Activated naive CD4-positive, alpha-beta T cell treated with anti-CD3 and anti-CD28 coated beads, Interleukin-2, amount 50 U/mL, for 72 hours (primary cell): ENCODE measurements around the gene MLLT3. TPM values are rescaled to one million over a fixed set of nuclear protein-coding genes. Genes with fewer than 3 reads are reported as not detected.

Source experiments
- ATAC-seq, 2 donors: fragments of 150-1000 bp; cut with Tn5 transposase; 2 replicates each; pipeline ENCODE4 v1.10.0; 2021; ENCODE audit warnings: mild to moderate bottlenecking in 2 of 2, moderate library complexity in 2 of 2
- DNase-seq, 2 donors: peaks; one replicate each; pipeline ENCODE4 v3.0.0; 2021 to 2022; ENCODE audit warnings: low spot score in 2 of 2
- H3K27ac Mint-ChIP-seq, 2 donors: one replicate each; pipeline ENCODE4 v1.8.0; 2022; ENCODE audit warnings: mild to moderate bottlenecking in 2 of 2, mixed read lengths in 2 of 2
- H3K36me3 Mint-ChIP-seq, 2 donors: one replicate each; pipeline ENCODE4 v1.8.0; 2022; ENCODE audit warnings: mixed read lengths in 2 of 2
- H3K9me3 Mint-ChIP-seq, 2 donors: one replicate each; pipeline ENCODE4 v1.8.0; 2022; ENCODE audit warnings: mixed read lengths in 2 of 2
- total RNA-seq, 2 donors: library from RNA; stranded (reverse); gene quantifications; one replicate each; pipeline ENCODE4 v1.2.3, GENCODE V29; 2022

MLLT3 gene
- total RNA-seq, 2 donors from 2014 or later = 43.6 to 54.6 TPM

DNA sequence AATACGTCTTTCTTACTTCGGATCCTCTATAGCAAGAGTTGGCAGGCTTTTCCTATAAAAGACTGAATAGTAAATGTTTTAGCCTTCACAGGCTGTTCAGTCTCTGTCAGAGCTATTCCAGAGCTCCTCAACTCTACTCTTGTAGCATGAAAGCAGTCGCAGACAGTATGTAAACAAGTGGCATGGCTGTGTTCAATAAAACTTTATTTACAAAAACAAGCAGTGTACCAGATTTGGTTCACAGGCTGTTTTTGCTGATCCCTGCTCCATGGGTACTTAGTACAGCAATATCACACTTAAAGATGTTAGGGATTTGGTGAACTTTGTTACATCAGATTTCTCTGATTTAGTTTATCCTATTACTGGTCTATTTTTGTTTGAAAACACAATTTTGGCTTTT, 235.2 kb downstream of the MLLT3 start:
- no peak overlapping the region for H3K27ac Mint-ChIP-seq
- H3K9me3 Mint-ChIP-seq = no peaks in the 10 kb centered on the region
- peaks cover 0 to 8% of the 10 kb centered on the region in 2 donors for H3K36me3 Mint-ChIP-seq
- DNase-seq (no peak), ATAC-seq (no peak)

DNA sequence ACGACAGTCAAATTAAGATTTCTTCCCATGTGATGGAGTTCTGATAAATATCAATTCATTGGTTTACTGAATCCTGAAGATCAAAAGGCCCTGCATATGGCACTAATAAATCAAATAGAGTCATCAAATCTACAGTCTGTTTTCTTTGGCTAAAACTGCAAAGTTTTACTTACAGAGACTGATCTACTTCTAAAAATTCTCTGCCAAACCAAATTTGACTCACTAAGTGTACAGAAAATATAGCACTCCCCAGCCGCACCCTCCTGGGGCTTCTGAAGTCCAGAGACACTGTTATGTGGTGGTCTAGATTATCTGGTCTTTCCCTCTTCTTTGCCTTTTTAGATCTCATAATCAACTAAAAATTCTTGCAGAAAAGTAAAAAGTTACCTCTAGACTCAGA, 237.7 kb downstream of the MLLT3 start:
- ATAC-seq (no peak), DNase-seq (no peak)
- Mint-ChIP-seq H3K9me3 (no peaks in the 10 kb centered on the region), H3K27ac (no peak overlapping the region), H3K36me3 (peaks cover 0 to 14% of the 10 kb centered on the region in 2 donors)

DNA sequence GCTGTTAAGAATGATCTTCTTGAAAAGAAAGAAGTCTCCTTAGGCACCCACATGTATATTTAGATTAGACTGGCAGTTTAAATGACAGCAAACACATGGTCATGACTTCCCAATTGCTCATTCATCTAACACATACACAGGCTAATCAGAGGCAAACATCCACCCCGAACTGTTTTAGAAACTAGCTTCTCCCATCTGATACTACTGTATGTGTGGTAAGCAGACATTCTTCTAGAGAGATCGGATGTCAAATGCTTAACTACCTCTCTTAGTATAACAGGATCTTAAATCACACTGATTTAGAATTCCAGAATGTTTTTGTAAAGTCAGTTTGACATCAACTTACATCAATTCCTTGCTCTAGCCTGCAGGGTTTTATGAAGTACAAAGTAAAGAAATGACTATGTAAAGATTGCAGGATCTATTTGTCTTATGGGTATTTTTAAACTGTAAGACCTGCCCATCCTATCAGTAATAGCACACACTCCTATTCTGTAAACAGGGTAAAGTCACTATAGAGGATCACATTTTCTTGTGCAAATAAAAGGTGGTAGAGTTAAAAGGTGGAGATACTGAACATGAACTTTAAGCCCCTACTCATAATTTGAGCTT, 239.7 kb downstream of the MLLT3 start:
- Mint-ChIP-seq H3K27ac (no peak overlapping the region), H3K9me3 (no peaks in the 10 kb centered on the region)

DNA sequence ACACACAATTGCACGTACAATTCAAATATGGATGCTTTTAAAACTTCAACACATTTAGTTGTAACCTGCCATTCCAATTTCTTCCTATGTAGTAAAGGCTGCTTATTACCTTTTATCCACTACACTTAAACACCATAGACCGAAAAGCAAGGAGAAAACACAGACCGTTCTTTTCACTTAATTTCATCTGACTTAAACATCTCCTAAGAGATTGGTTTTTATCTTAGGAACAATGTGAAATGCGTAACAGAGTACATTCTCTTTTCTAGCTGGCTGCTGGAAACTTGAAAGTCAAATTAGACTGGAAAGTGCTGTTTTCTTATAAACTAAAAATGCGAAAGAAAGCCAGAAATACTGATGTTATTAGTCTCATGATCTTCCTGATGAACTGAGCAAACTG, 241.8 kb downstream of the MLLT3 start:
- ATAC-seq = no peak
- Mint-ChIP-seq H3K36me3 (peaks cover 0 to 21% of the 10 kb centered on the region in 2 donors), H3K9me3 (no peaks in the 10 kb centered on the region), H3K27ac (no peak overlapping the region)
- DNase-seq = no peak

More for the DNA sequence above, 239.7 kb downstream of the MLLT3 start:
- DNase-seq (no peak), ATAC-seq (peak; percentile 20 to 40)
- H3K36me3 Mint-ChIP-seq = peaks cover 0 to 6% of the 10 kb centered on the region in 2 donors

DNA sequence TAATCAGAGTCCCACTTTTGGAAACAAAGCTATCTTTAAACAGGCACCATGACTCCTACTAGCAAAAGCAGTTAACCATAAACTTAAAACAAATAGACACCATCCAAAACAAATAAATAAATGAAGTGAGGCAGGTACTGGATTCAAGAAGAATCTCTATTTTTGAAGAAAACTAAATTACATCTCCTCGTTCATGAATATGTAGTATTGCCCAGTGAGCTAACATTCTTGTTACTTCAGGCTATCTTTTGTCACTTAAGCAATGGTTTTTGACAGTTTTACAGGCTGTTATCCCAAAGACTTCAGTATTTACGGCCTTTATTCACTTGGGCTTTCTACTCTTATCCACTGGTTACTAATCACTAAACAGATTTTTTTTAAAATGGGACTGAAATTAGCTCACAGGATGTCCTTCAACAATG, 242.5 kb downstream of the MLLT3 start:
- peaks cover 0 to 21% of the 10 kb centered on the region in 2 donors for H3K36me3 Mint-ChIP-seq
- no peak overlapping the region for H3K27ac Mint-ChIP-seq

DNA sequence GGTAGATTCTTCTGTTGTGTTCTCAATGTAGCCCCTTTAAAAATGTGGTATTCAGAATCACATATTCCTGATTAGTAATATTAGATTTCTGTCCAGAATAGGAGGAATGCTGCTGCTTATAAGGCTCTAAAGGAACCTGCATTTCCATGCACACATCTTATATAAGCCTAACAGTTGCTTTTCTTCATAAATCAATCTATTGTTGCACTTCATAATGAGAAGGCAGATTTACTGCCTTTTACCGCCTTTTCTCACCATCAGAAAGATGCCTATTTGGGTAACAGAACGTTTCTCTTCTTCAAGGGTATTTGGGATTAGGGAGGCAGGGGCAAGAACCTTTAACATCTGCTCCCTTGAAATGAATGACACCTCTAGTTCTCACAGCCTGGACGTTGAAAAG, 243.4 kb downstream of the MLLT3 start:
- DNase-seq (no peak), ATAC-seq (no peak)
- no peak overlapping the region for H3K27ac Mint-ChIP-seq
- H3K9me3 Mint-ChIP-seq = no peaks in the 10 kb centered on the region
- peaks cover 0 to 21% of the 10 kb centered on the region in 2 donors for H3K36me3 Mint-ChIP-seq

More for the DNA sequence above, 242.5 kb downstream of the MLLT3 start:
- ATAC-seq (no peak), DNase-seq (no peak)
- no peaks in the 10 kb centered on the region for H3K9me3 Mint-ChIP-seq

DNA sequence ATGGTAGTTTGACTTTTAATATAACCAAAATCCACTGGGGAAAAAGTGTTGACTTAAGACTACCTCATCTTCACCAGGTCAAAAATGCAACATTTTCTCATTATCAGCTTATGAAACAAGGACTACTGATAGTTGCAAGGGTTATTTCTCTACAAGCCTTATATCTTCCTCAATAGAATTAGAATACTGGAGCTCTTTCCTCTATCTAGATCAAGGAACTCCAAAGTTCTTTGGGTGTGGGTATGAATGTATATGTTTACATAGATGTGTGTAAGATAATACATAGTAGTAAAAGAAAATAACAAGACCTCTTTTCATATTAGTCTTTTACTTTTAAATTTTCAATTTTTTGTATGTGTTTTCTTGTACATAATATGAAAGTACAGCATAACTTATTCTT, 244.5 kb downstream of the MLLT3 start:
- H3K36me3 Mint-ChIP-seq = peaks cover 0 to 21% of the 10 kb centered on the region in 2 donors
- H3K9me3 Mint-ChIP-seq = no peaks in the 10 kb centered on the region
- ATAC-seq (no peak), DNase-seq (no peak)
- H3K27ac Mint-ChIP-seq = no peak overlapping the region

DNA sequence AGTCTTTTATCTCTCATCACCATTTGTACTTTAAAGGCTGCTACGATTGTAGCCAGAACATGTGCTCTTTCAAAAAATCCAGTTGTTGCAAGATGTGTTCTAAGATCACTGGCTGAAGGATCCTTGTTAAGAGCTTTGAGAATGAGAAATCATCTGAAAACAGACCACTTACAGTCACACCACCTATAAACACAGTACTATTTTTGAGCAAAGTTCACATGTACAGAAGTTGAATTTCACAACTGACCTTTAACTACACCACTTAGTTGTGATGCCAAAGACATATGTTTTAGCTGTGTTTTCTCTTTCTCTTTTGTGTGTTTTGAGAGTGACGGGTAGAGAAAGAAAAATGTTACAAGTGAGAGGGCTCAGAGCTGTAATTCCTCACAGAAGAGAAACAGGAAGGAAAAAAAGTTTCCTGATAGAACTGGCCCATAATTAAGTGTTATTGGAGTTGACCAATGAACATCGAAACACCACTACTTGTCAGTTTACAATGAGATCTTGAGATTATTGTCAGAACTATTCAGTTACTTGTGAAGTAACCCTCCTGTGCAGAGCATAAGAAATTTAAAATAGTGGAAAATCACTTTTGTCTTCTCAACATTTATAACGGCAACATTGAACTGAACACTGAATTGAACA, 245.4 kb downstream of the MLLT3 start:
- DNase-seq (no peak), ATAC-seq (no peak)
- H3K27ac Mint-ChIP-seq = peak overlapping the region; percentile 29 to 80
- no peaks in the 10 kb centered on the region for H3K9me3 Mint-ChIP-seq
- H3K36me3 Mint-ChIP-seq = peaks cover 0 to 23% of the 10 kb centered on the region in 2 donors

DNA sequence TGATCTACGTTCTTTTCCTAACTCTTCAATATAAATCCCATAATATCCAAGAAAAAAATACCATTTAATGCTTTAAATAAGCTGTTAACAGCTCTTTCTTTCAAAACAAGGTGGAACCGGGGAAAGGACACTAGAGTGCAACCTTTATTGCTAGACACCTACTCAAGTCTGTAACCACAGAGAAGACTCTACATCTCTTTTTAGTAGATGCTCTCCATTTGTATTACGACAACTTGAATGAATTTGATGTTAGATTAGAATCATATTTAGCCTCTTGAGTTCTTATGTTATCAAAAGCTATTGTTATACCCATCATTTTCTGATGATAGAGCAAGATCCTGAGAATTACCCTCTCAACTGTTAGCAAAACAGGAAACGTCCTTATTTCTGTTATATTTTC, 246.3 kb downstream of the MLLT3 start:
- DNase-seq = no peak
- Mint-ChIP-seq H3K9me3 (no peaks in the 10 kb centered on the region), H3K27ac (peak overlapping the region in 1 of 2 donors; percentile 80), H3K36me3 (peaks cover 0 to 29% of the 10 kb centered on the region in 2 donors)
- ATAC-seq = peak in 1 of 2 donors; percentile 51

DNA sequence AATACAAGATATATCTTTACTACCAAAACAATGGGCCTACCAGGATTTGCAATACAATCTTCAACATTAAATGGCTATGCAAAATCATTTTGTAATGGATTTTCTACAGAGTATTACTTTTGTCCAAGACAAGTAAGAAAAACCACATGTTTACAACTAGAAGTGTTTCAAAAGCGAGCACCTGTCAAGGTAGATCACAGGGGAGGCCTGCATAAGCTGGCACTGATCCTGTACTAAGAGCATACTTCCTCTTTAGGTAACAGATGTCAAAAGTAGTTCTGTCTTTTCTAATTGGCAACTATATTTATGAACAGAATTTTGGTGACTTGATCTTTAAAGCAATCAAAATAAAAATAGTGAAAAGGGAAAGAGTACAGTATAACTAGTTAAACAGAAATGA, 249.0 kb downstream of the MLLT3 start:
- Mint-ChIP-seq H3K36me3 (peaks cover 0 to 30% of the 10 kb centered on the region in 2 donors), H3K9me3 (peaks cover 0 to 4% of the 10 kb centered on the region in 2 donors), H3K27ac (no peak overlapping the region)
- no peak for DNase-seq
- ATAC-seq = no peak

DNA sequence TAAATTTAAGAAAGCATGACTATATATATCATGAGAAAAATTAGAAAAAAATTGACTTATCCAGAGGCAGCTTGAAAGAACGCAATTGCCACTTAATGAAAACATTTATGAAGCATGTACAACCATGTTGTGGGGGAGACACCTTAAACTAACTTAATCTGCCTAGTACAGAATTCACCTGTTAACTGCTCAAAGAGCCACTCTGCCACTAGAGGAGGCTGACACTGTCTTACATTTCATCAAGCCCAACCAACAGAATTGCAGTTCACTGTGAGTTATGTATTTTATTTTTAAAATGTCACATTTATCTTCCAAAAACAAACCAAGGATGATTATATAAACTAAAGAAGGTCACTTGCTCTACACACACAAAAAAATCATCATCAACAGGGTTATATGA, 252.9 kb downstream of the MLLT3 start:
- no peak for ATAC-seq
- H3K9me3 Mint-ChIP-seq = peaks cover 3 to 14% of the 10 kb centered on the region in 2 donors
- peaks cover 0 to 33% of the 10 kb centered on the region in 2 donors for H3K36me3 Mint-ChIP-seq
- no peak for DNase-seq
- no peak overlapping the region for H3K27ac Mint-ChIP-seq

DNA sequence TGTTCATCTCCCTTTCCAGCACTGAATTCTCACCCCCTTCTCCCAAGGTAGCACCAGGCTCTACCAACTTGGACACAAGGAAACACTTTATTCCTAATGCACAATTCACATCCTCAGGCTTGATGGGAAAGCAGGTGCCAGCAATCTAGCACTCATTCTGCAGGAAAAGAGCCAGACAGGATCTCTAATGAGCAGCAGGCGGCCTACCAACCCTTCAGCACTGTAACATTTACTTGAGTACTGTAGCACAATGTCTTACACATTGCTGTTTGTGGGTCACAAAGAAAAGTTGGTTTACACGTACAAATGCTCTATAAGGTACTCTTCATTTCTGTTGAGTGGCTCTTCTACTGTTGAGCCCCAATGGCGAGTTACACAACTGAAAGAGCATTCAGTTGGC, 254.4 kb downstream of the MLLT3 start:
- Mint-ChIP-seq H3K36me3 (peaks cover 0 to 42% of the 10 kb centered on the region in 2 donors), H3K27ac (no peak overlapping the region), H3K9me3 (peaks cover 3 to 14% of the 10 kb centered on the region in 2 donors)
- DNase-seq (no peak), ATAC-seq (no peak)

DNA sequence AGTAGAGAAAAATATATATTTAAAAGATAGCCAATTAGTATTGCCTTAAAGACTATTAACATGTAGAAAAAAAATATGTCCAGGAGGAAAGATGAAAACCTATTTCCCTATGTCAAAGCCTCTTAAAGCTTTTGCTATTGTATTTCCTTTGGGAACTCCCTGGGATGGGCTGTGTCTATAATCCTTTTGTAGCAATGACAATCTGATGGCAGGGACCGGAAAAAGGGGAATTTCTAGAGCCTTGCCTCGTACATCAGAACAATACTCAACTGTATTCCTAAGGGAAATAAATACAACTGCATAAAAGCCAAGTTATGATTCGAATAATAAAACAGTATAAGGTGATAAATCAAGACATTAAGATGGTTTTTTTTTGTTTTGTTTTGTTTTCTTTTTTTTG, 257.3 kb downstream of the MLLT3 start:
- Mint-ChIP-seq H3K27ac (no peak overlapping the region), H3K9me3 (peaks cover 3 to 14% of the 10 kb centered on the region in 2 donors), H3K36me3 (peaks cover 0 to 51% of the 10 kb centered on the region in 2 donors)
- no peak for ATAC-seq
- no peak for DNase-seq

DNA sequence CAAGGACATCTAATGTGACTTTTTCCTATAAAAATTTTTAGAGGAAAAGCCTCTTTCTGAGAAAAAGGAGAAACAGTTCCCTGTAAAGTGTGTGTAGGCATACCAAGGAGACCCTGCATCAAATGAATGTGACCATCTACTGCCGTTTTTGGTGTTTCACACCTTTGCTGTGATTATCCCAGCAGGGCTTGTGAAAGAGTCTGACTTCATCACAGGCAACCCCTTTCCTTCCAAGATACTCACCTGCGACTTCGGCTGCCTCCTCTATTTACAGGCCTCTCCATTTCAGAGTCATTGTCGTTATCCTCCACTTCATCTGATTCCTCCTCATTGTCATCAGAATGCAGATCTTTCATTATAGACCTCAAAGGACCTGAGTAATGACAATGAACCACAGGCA, 259.1 kb downstream of the MLLT3 start:
- H3K36me3 Mint-ChIP-seq = peaks cover 3 to 53% of the 10 kb centered on the region in 2 donors
- peak overlapping the region in 1 of 2 donors; percentile 77 for H3K27ac Mint-ChIP-seq
- no peak for ATAC-seq

DNA sequence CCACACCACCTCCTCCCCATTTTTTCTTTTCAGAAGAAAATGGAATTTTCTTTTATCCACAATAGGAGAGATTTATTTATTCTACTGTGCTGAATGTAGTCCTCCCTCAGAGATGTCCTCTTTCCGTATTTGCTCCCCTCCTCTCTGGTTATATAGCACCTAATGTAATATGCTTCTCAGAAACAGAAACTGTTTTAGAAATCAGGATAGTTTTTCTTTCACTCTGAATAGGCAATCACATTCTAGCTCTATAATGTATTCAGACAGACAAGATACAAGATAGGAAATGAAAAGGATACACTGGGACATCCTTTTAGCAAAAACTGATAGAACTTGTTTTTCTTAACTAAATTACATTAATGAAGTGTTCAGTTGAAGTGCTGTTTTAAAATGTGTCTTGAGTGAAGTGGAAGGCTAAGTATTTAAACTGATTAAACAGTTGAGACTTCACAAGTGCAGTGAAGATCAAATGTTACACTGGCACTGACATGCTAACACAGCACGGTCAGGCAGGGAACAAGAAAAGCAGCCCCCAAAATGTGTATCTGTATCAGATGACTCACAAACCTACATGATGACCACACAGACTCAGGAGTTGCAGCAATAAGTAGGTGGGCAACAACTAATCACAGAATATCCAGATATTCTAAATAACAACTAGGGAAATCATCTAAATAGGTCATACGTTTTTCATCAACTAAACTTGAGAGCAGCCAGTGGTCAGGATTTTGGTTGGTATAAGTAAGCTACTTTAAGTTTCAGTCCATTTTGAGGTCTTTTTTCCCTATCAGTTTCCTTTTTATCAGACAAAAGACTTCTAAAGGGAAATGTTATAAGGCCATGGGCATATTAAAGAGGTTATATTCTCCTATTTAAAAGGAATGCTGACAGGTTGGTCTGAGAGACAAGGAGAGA, 260.4 kb downstream of the MLLT3 start:
- ATAC-seq = peak; percentile 42
- DNase-seq = no peak
- H3K36me3 Mint-ChIP-seq = peaks cover 4 to 42% of the 10 kb centered on the region in 2 donors
- H3K9me3 Mint-ChIP-seq = peaks cover 0 to 1% of the 10 kb centered on the region in 2 donors
- peak overlapping the region; percentile 75 to 84 for H3K27ac Mint-ChIP-seq

More for the DNA sequence above, 259.1 kb downstream of the MLLT3 start:
- no peak for DNase-seq
- peaks cover 3 to 10% of the 10 kb centered on the region in 2 donors for H3K9me3 Mint-ChIP-seq

DNA sequence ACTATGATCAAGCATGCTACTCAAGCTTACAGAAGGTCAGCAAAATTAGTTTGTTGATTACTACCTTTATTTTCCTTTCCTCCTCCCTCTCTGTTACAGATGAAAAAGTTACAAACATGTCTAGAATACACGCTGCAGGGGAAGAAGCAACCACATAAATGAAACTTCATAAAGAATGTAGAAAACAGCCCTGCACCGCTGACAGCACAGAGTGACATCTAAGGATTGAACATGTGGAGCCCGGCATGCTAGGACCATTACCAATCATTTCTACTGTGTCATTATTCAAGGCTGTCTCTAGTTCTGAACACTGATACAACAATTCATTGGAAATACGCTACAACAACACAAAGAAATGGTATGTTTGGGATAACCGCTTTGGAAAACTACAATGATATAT, 261.1 kb downstream of the MLLT3 start:
- Mint-ChIP-seq H3K27ac (peak overlapping the region in 1 of 2 donors; percentile 84), H3K9me3 (no peaks in the 10 kb centered on the region), H3K36me3 (peaks cover 4 to 37% of the 10 kb centered on the region in 2 donors)
- ATAC-seq = no peak
- DNase-seq = no peak

DNA sequence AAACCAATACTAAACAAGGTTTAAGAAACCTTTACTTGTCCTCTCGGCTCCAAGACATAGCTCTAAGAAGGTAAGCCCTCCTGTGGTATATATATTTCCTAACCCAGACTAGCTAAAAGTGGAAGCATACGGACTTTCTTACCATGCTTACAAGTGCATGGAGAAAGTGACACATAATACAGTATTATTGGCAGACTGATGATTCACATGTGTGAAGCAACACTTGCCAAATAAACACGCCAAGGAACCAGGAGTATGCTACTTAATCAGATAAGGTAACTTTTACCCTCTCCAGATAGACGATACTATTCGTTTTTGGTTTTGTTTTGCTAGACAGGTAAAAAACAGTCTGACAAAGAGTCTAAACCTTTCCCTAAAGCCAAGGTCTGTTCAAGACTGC, 264.1 kb downstream of the MLLT3 start:
- no peaks in the 10 kb centered on the region for H3K9me3 Mint-ChIP-seq
- peaks cover 4 to 43% of the 10 kb centered on the region in 2 donors for H3K36me3 Mint-ChIP-seq
- peak overlapping the region; percentile 55 to 87 for H3K27ac Mint-ChIP-seq
- DNase-seq (no peak), ATAC-seq (peak; percentile 65 to 78)
